Measurements from ENCODE around the gene C16orf87.

DNA sequence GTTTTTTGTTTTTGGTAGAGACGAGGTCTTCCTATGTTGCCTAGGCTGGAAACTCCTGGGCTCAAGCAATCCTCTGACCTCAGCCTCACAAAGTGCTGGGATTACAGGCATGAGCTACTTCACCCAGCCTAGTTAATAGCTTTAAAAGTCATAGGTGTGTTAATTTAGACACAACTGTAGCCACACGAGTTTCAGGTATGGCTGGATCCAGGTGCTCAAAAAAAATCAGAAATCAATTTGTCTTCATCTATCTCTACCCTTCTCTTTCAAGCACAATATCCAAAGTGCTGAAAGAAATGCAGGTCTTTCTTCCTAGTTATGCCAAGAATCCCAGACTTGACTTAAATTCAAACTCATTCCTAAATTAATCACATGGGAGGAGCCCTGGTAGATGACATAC, 23.9 kb upstream of the C16orf87 start:
- TF ChIP-seq CTCF (IDR thresholded peaks at IDR 0.05; ENCODE audit: poor library complexity, severe bottlenecking) (no peak), SMC3 (conservative IDR thresholded peaks at IDR 0.05; ENCODE audit: poor library complexity) (no peak), EP300 (conservative IDR thresholded peaks at IDR 0.05; ENCODE audit: poor library complexity, severe bottlenecking) (no peak), POLR2AphosphoS5 (IDR thresholded peaks at IDR 0.05) (no peak), MXI1 (conservative IDR thresholded peaks at IDR 0.05; ENCODE audit: poor library complexity, severe bottlenecking) (no peak), EZH2 (IDR thresholded peaks at IDR 0.05; ENCODE audit: borderline replicate concordance, insufficient read depth, low read length, poor library complexity, severe bottlenecking) (no peak), TAF1 (IDR thresholded peaks at IDR 0.05; ENCODE audit: low read depth) (no peak), RAD21 (conservative IDR thresholded peaks at IDR 0.05) (no peak), REST (IDR thresholded peaks at IDR 0.05; ENCODE audit: borderline replicate concordance) (no peak)

Data from neural cell (in vitro differentiated cells).